A549 (cell line): Measurements from ENCODE around the gene POU3F3. TPM values are rescaled to one million over a fixed set of nuclear protein-coding genes. Genes with fewer than 3 reads are reported as not detected.

Source experiments
- ATAC-seq, 2 experiments: fragments of 200-7000 bp in 1 of 2; fragments of >200 bp in 1 of 2; cut with Nextera tagmentation in 1 of 2; cut with Tn5 transposase in 1 of 2; 3 replicates each; pipeline versions ENCODE4 v1.8.0 to v1.9.1; 2018 to 2020; ENCODE audit warnings: mild to moderate bottlenecking in 1 of 2, moderate library complexity in 1 of 2
- CTCF ChIA-PET: fragments of 300-600 bp; sonication (Branson Sonifier 250); formaldehyde crosslinking; extraction: SDS; loops from one replicate; lab custom pipeline; 2021; ENCODE audit warnings: antibody characterized with exemption, inconsistent platforms; lab: Yijun Ruan, JAX
- POLR2A ChIA-PET: fragments of 350-600 bp; formaldehyde crosslinking; extraction: SDS; loops from one replicate; lab custom pipeline; 2021; ENCODE audit warnings: antibody characterized with exemption, inconsistent platforms; lab: Yijun Ruan, JAX
- DNase-seq, 2 experiments: peaks; one replicate each; pipeline versions ENCODE4 v3.0.0 to v3.0.0-alpha.2; 2011 to 2016; ENCODE audit warnings: low read depth in 1 of 2, low spot score in 1 of 2
- FAIRE-seq: peaks from 2 replicates; lab custom pipeline; 2011; peaks lifted over from hg19 to GRCh38; lab: Jason Lieb, UNC
- H3K27ac ChIP-seq, 2 experiments: fragments of >200 bp; sonication (Bioruptor Twin); formaldehyde crosslinking; 3 replicates each; pipeline ENCODE4 v1.5.1; 2016 to 2017
- H3K4me1 ChIP-seq: fragments of >200 bp; sonication (Bioruptor Twin); formaldehyde crosslinking; 3 replicates; pipeline ENCODE4 v1.6.1; 2016
- H3K4me2 ChIP-seq: fragments of >200 bp; sonication (Bioruptor Twin); formaldehyde crosslinking; 3 replicates; pipeline ENCODE4 v1.6.1; 2016
- H3K4me3 ChIP-seq: fragments of >200 bp; sonication (Bioruptor Twin); formaldehyde crosslinking; 3 replicates; pipeline ENCODE4 v1.5.1; 2016
- H3K9me3 ChIP-seq: fragments of >200 bp; sonication (Bioruptor Twin); formaldehyde crosslinking; 3 replicates; pipeline ENCODE4 v1.6.1; 2016
- BHLHE40 ChIP-seq: IDR thresholded peaks from 2 replicates; pipeline ENCODE4 v1.6.1; 2012; ENCODE audit warnings: low read depth, low read length, inconsistent platforms
- CBX2 ChIP-seq: fragments of 200-600 bp; sonication (generic); IDR thresholded peaks from 2 replicates; pipeline ENCODE4 v1.6.1; 2016; ENCODE audit warnings: low read depth, mild to moderate bottlenecking, borderline replicate concordance
- ESRRA ChIP-seq: fragments of 150-350 bp; IDR thresholded peaks from 2 replicates; pipeline ENCODE4 v1.6.1; 2014; ENCODE audit warnings: mild to moderate bottlenecking, low read length, borderline replicate concordance
- FOXS1 ChIP-seq: fragments of 250-450 bp; sonication (Bioruptor Pico); IDR thresholded peaks from 2 replicates; pipeline ENCODE4 v1.5.0; 2020; ENCODE audit warnings: mild to moderate bottlenecking, moderate library complexity
- HDAC2 ChIP-seq: fragments of 200-600 bp; sonication (generic); IDR thresholded peaks from 2 replicates; pipeline ENCODE4 v1.6.1; 2016
- HES2 ChIP-seq: fragments of >200 bp; sonication (Bioruptor Twin); formaldehyde crosslinking; IDR thresholded peaks from 2 replicates; pipeline ENCODE4 v1.6.1; 2016
- HOXB13 ChIP-seq: fragments of 250-450 bp; sonication (Bioruptor Pico); IDR thresholded peaks from 2 replicates; pipeline ENCODE4 v1.5.0; 2020; ENCODE audit warnings: low read depth, mild to moderate bottlenecking, moderate library complexity
- HOXB5 ChIP-seq: fragments of 250-450 bp; sonication (Bioruptor Pico); IDR thresholded peaks from 2 replicates; pipeline ENCODE4 v1.5.0; 2020; ENCODE audit warnings: mild to moderate bottlenecking, moderate library complexity
- JUNB ChIP-seq: fragments of >200 bp; sonication (Bioruptor Twin); formaldehyde crosslinking; IDR thresholded peaks from 2 replicates; pipeline ENCODE4 v1.6.1; 2016
- KDM1A ChIP-seq: fragments of 200-600 bp; sonication (generic); IDR thresholded peaks from 2 replicates; pipeline ENCODE4 v1.6.1; 2016; ENCODE audit warnings: low read depth, mild to moderate bottlenecking
- MAFK ChIP-seq: fragments of 450-650 bp; IDR thresholded peaks from 2 replicates; pipeline ENCODE4 v1.6.1; 2014; ENCODE audit not compliant: partially characterized antibody
- MAX ChIP-seq: IDR thresholded peaks from 2 replicates; pipeline ENCODE4 v1.6.1; 2012
- NFE2L2 ChIP-seq: fragments of 150-350 bp; conservative IDR thresholded peaks from 2 replicates; pipeline ENCODE4 v1.6.1; 2014; ENCODE audit warnings: low read length
- NPAS2 ChIP-seq: fragments of 250-450 bp; sonication (Bioruptor Pico); IDR thresholded peaks from 2 replicates; pipeline ENCODE4 v1.8.0; 2022; ENCODE audit warnings: mild to moderate bottlenecking, moderate library complexity, borderline replicate concordance
- PBX3 ChIP-seq: IDR thresholded peaks from 2 replicates; pipeline ENCODE4 v1.6.1; 2012
- RARB ChIP-seq: fragments of 250-450 bp; sonication (Bioruptor Pico); IDR thresholded peaks from 2 replicates; pipeline ENCODE4 v1.8.0; 2021; ENCODE audit warnings: mild to moderate bottlenecking, moderate library complexity
- RFX5 ChIP-seq: fragments of 450-650 bp; IDR thresholded peaks from 2 replicates; pipeline ENCODE4 v1.7.1; 2014; ENCODE audit warnings: antibody characterized with exemption, mild to moderate bottlenecking, moderate library complexity
- SREBF2 ChIP-seq: fragments of 450-650 bp; IDR thresholded peaks from 2 replicates; pipeline ENCODE4 v1.6.1; 2014; ENCODE audit warnings: mild to moderate bottlenecking, moderate library complexity
- TP53 ChIP-seq: fragments of 250-450 bp; sonication (Bioruptor Pico); IDR thresholded peaks from 2 replicates; pipeline ENCODE4 v1.5.0; 2021; ENCODE audit warnings: mild to moderate bottlenecking, moderate library complexity
- ZFP36 ChIP-seq: fragments of 450-650 bp; IDR thresholded peaks from 2 replicates; pipeline ENCODE4 v1.6.1; 2014; ENCODE audit warnings: borderline replicate concordance; ENCODE audit not compliant: partially characterized antibody
- ZSCAN20 ChIP-seq: fragments of 250-450 bp; sonication (Bioruptor Pico); IDR thresholded peaks from 2 replicates; pipeline ENCODE4 v1.8.0; 2022; ENCODE audit warnings: mild to moderate bottlenecking, moderate library complexity
- WGBS: methylation state at CpG from one replicate; pipeline ENCODE4 v1.1.6; 2017; ENCODE audit errors: missing lambda C conversion rate; 5-methylcytosine and 5-hydroxymethylcytosine counted together
- polyA plus RNA-seq, 4 experiments: library from polyadenylated mRNA; depleted of rRNA in 3 of 4; stranded (reverse); fragments of >200 nt; fragmentation: RNase III in 1 of 4; extraction: RNeasy Plus Mini Kit Qiagen cat#74134 plus additional on column Dnase treatment in 1 of 4; gene quantifications; 2 replicates in 3 of 4; 3 replicates in 1 of 4; pipeline ENCODE4 v1.2.3, GENCODE V29; 2011 to 2017
- TF ChIP-seq, protein P1 (sequence below): fragments of 250-450 bp; sonication (Bioruptor Pico); IDR thresholded peaks from 2 replicates; pipeline ENCODE4 v1.5.0; 2021; ENCODE audit warnings: mild to moderate bottlenecking, moderate library complexity, borderline replicate concordance

Gene POU3F3
- polyA plus RNA-seq, 2 of the 4 experiments (the other 2 are of a cell fraction): 0.03 TPM; not detected in 1

GRCh38 chr2:104863146-104863467 lies 9.2 kb downstream of the POU3F3 start:
- Histone ChIP-seq H3K4me2 (no peak overlapping the region), H3K4me3 (no peak overlapping the region), H3K9me3 (no peaks in the 10 kb centered on the region), H3K4me1 (no peaks in the 10 kb centered on the region), H3K27ac (no peak overlapping the region)
- no peak for ATAC-seq
- DNase-seq: no peak
- ChIA-PET POLR2A (no interaction called here), CTCF (no interaction called here)
- no peak for FAIRE-seq
- TF ChIP-seq CBX2: no peak
- WGBS: 73% methylated on average over 8 of the region's 8 CpGs

GRCh38 chr2:104863468-104864279 lies 9.8 kb downstream of the POU3F3 start:
- DNase-seq (no peak), ATAC-seq (no peak)
- Histone ChIP-seq H3K4me2 (no peak overlapping the region), H3K4me3 (no peak overlapping the region), H3K4me1 (no peaks in the 10 kb centered on the region), H3K27ac (no peak overlapping the region)
- 73% methylated on average over 54 of the region's 60 CpGs for WGBS
- ChIA-PET CTCF (interaction anchor here (2.1 kb wide), 1 partner anchor 14 kb away, joined by 7 read pairs; no protein-coding TSS in a partner anchor), POLR2A (no interaction called here)
- TF ChIP-seq HES2: no peak
- TF ChIP-seq, all 56 proteins: peak for 0
- no peak for FAIRE-seq
- no peaks in the 10 kb centered on the region for H3K9me3 ChIP-seq

GRCh38 chr2:104864280-104865095 lies 10.6 kb downstream of the POU3F3 start:
- whole genome bisulfite sequencing: 64% methylated on average over 14 of the region's 14 CpGs
- Histone ChIP-seq H3K4me1 (no peaks in the 10 kb centered on the region), H3K9me3 (no peaks in the 10 kb centered on the region), H3K4me3 (no peak overlapping the region), H3K4me2 (no peak overlapping the region), H3K27ac (no peak overlapping the region)
- no peak for FAIRE-seq
- ATAC-seq: no peak
- POLR2A ChIA-PET: no interaction called here
- CTCF ChIA-PET: interaction anchor here (2.1 kb wide), 1 partner anchor 15 kb away, joined by 7 read pairs; no protein-coding TSS in a partner anchor
- no peak for DNase-seq
- no peak for TF ChIP-seq RFX5
- no peak for TF ChIP-seq JUNB
- TF ChIP-seq NFE2L2: no peak
- TF ChIP-seq ZFP36: no peak
- TF ChIP-seq PBX3: no peak
- no peak for TF ChIP-seq ESRRA
- no peak for TF ChIP-seq ZSCAN20 (CRISPR knock-in tag)
- TF ChIP-seq, protein P1, sequence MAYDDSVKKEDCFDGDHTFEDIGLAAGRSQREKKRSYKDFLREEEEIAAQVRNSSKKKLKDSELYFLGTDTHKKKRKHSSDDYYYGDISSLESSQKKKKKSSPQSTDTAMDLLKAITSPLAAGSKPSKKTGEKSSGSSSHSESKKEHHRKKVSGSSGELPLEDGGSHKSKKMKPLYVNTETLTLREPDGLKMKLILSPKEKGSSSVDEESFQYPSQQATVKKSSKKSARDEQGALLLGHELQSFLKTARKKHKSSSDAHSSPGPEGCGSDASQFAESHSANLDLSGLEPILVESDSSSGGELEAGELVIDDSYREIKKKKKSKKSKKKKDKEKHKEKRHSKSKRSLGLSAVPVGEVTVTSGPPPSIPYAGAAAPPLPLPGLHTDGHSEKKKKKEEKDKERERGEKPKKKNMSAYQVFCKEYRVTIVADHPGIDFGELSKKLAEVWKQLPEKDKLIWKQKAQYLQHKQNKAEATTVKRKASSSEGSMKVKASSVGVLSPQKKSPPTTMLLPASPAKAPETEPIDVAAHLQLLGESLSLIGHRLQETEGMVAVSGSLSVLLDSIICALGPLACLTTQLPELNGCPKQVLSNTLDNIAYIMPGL (CRISPR knock-in tag): no peak
- no peak for TF ChIP-seq NPAS2 (CRISPR knock-in tag)
- TF ChIP-seq SREBF2: no peak
- no peak for TF ChIP-seq TP53
- no peak for TF ChIP-seq MAFK
- TF ChIP-seq HOXB13 (CRISPR knock-in tag): no peak
- no peak for TF ChIP-seq HDAC2
- no peak for TF ChIP-seq KDM1A
- no peak for TF ChIP-seq BHLHE40
- TF ChIP-seq HOXB5: no peak
- TF ChIP-seq MAX: no peak
- no peak for TF ChIP-seq RARB (CRISPR knock-in tag)
- no peak for TF ChIP-seq FOXS1 (CRISPR knock-in tag)
